CD4-positive, alpha-beta T cell treated with Interleukin-4 for 4 hours (primary cell): ENCODE measurements around the gene CD55.
"Not testable (repeated sequence)": the region's sequence is repeated elsewhere in the genome, so short reads cannot be mapped to it uniquely, and the experiment has no call there.

Source experiments
- DNase-seq: peaks from one replicate; pipeline ENCODE4 v3.0.0-alpha.2; 2020

Gene CD55

GRCh38 chr1:207306603-207307002 is 14.9 kb upstream of the CD55 start:
- no peak for DNase-seq

- DNase-seq: no peak
These were observed 12.9 kb upstream of the CD55 start for GRCh38 chr1:207308451-207309190.

- no peak for DNase-seq
These were observed 11.7 kb upstream of the CD55 start for GRCh38 chr1:207309745-207310273.

- no peak for DNase-seq
These were observed 9.4 kb upstream of the CD55 start for GRCh38 chr1:207311888-207312603.

GRCh38 chr1:207312604-207312920 is 8.9 kb upstream of the CD55 start:
- DNase-seq: no peak

- DNase-seq: no peak
These were observed 8.3 kb upstream of the CD55 start for GRCh38 chr1:207313131-207313530.

- no peak for DNase-seq
These were observed 6.7 kb upstream of the CD55 start for GRCh38 chr1:207314816-207315215.

- no peak for DNase-seq
These were observed 6.0 kb upstream of the CD55 start for GRCh38 chr1:207315435-207315834.

GRCh38 chr1:207316141-207316540 is 5.3 kb upstream of the CD55 start:
- DNase-seq: no peak

- no peak for DNase-seq
These were observed 4.7 kb upstream of the CD55 start for GRCh38 chr1:207316622-207317391.

GRCh38 chr1:207317561-207317960 is 3.9 kb upstream of the CD55 start:
- no peak for DNase-seq

- no peak for DNase-seq
These were observed 3.3 kb upstream of the CD55 start for GRCh38 chr1:207318072-207318619.

GRCh38 chr1:207319199-207319598 is 2.3 kb upstream of the CD55 start:
- DNase-seq: no peak

- DNase-seq: not testable (repeated sequence)
These were observed 1.4 kb upstream of the CD55 start for GRCh38 chr1:207320105-207320504.

GRCh38 chr1:207321790-207322645 is 540 bp downstream of the CD55 start:
- no peak for DNase-seq

- no peak for DNase-seq
These were observed 2.1 kb downstream of the CD55 start for GRCh38 chr1:207323425-207324225.

- no peak for DNase-seq
These were observed 6.5 kb downstream of the CD55 start for GRCh38 chr1:207328004-207328403.

GRCh38 chr1:207328908-207329440 is 7.5 kb downstream of the CD55 start:
- DNase-seq: no peak

GRCh38 chr1:207329469-207329868 is 8.0 kb downstream of the CD55 start:
- no peak for DNase-seq

- DNase-seq: no peak
These were observed 8.7 kb downstream of the CD55 start for GRCh38 chr1:207330011-207330710.
